Measurements from ENCODE around the gene CDK5. TPM values are rescaled to one million over a fixed set of nuclear protein-coding genes. Genes with fewer than 3 reads are reported as not detected.

CDK5 gene
- total and polyA plus RNA-seq, 9 of the 15 experiments (the other 6 are each of a cell fraction or from before 2014, with no cell fraction given) = 3.2 to 38.0 (median 27.5) TPM

DNA sequence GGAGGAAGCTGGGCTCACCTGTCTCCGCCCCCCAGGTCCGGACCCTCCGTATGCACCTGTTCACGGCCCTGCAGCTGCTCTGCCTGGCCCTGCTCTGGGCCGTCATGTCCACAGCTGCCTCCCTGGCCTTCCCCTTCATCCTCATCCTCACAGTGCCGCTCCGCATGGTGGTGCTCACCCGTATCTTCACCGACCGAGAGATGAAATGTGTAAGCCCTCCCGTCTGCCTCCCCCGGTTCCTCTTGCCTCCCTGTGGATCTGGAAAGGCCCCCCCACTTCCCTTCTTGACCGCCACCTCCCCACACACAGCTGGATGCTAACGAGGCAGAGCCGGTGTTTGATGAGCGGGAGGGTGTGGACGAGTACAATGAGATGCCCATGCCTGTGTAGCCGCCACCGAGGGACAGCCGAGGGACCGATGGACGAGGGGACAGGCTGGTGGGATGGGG is 18.3 kb upstream of the CDK5 start:
- H3K79me2 ChIP-seq (ENCODE audit: control insufficient read depth, insufficient read depth, low read length) = peaks cover 25% of the 10 kb centered on the region
- no peak for ATAC-seq
- BruUV-seq (replicated peaks) = TSS peak; percentile 54
- H3K9me3 ChIP-seq (replicated peaks; ENCODE audit: control insufficient read depth, insufficient read depth, low read depth, low read length) = no peaks in the 10 kb centered on the region
- intact Hi-C loops (cut with micrococcal nuclease) = no loop called here
- no peak overlapping the region for H3K4me2 ChIP-seq (ENCODE audit: insufficient read depth, low read length)
- in situ Hi-C loops (cut with MboI) = no loop called here
- H3K36me3 ChIP-seq (ENCODE audit: control insufficient read depth, insufficient read depth, low read length) = peaks cover 86% of the 10 kb centered on the region
- H3K9ac ChIP-seq (ENCODE audit: insufficient read depth in 1 of 2, low read depth in 2 of 2, low read length in 2 of 2) = peak overlapping the region in 1 of 2 experiments; percentile 74; a peak in 2 of 4 replicates
- no peak overlapping the region for H2AFZ ChIP-seq (ENCODE audit: low read depth, low read length)
- ChIA-PET CTCF (ENCODE audit: low intra/inter-chr PET ratio) (no interaction called here), POLR2A (interaction anchor here (0.7 to 1.8 kb wide), 9 partner anchors 9 to 75 kb away, joined by 3 to 8 read pairs (median 5); partner anchors contain the start of genes ABCB8 and AGAP3)
- peaks cover 23 to 73% of the 10 kb centered on the region in 2 experiments for H3K4me1 ChIP-seq (replicated peaks in 1 of 2; ENCODE audit: control insufficient read depth in 2 of 2, insufficient read depth in 2 of 2, low read length in 2 of 2)
- no peaks in the 10 kb centered on the region for H3K27me3 ChIP-seq (ENCODE audit: control insufficient read depth in 2 of 2, insufficient read depth in 2 of 2, low read length in 2 of 2)
- H3K9me1 ChIP-seq (ENCODE audit: control insufficient read depth, insufficient read depth, low read length) = no peaks in the 10 kb centered on the region
- peak in 1 of 4 experiments; percentile 42 for DNase-seq (ENCODE audit: extremely low read depth in 1 of 4, low spot score in 3 of 4)
- H3K4me3 ChIP-seq = no peak overlapping the region
- no peak overlapping the region for H3K27ac ChIP-seq (ENCODE audit: extremely low read depth, low read depth, low read length)
- FAIRE-seq = no peak
- H4K20me1 ChIP-seq (replicated peaks; ENCODE audit: control insufficient read depth, insufficient read depth, low read length) = peaks cover 5% of the 10 kb centered on the region
- WGBS (ENCODE audit: insufficient coverage, low coverage, missing lambda C conversion rate) = 76% methylated on average over 20 of the region's 22 CpGs
- TF ChIP-seq BRD4 (IDR thresholded peaks at IDR 0.05) = no peak
- peak; percentile 27 for TF ChIP-seq KDM5B (IDR thresholded peaks at IDR 0.05; ENCODE audit: insufficient replicate concordance, low read depth, low read length)
- TF ChIP-seq HMGN3 (IDR thresholded peaks at IDR 0.05; ENCODE audit: borderline replicate concordance, extremely low read depth, insufficient read length, low read depth, low read length) = peak; percentile 35
- peak; percentile 88 for TF ChIP-seq POLR2AphosphoS2 (IDR thresholded peaks at IDR 0.05; ENCODE audit: low read length)
- TF ChIP-seq, protein P1, sequence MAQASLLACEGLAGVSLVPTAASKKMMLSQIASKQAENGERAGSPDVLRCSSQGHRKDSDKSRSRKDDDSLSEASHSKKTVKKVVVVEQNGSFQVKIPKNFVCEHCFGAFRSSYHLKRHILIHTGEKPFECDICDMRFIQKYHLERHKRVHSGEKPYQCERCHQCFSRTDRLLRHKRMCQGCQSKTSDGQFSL (CRISPR knock-in tag; IDR thresholded peaks at IDR 0.05) = peak; percentile 83
- TF ChIP-seq, protein P1 (tag; IDR thresholded peaks at IDR 0.05) = no peak
- peak; percentile 9 for TF ChIP-seq SNRNP70 (optimal IDR thresholded peaks at IDR 0.05; ENCODE audit: low read depth, low read length)
- TF ChIP-seq RBFOX2 (IDR thresholded peaks at IDR 0.05; ENCODE audit: low read depth, low read length) = peak; percentile 24; the same call in 1 of the 2 replicates
- TF ChIP-seq PRMT5 (CRISPR knock-in tag; IDR thresholded peaks at IDR 0.05) = no peak
- no peak for TF ChIP-seq SIX5 (IDR thresholded peaks at IDR 0.05; ENCODE audit: borderline replicate concordance in 1 of 2, insufficient read depth in 1 of 2, low read depth in 1 of 2, low read length in 2 of 2)
- TF ChIP-seq, protein P2, sequence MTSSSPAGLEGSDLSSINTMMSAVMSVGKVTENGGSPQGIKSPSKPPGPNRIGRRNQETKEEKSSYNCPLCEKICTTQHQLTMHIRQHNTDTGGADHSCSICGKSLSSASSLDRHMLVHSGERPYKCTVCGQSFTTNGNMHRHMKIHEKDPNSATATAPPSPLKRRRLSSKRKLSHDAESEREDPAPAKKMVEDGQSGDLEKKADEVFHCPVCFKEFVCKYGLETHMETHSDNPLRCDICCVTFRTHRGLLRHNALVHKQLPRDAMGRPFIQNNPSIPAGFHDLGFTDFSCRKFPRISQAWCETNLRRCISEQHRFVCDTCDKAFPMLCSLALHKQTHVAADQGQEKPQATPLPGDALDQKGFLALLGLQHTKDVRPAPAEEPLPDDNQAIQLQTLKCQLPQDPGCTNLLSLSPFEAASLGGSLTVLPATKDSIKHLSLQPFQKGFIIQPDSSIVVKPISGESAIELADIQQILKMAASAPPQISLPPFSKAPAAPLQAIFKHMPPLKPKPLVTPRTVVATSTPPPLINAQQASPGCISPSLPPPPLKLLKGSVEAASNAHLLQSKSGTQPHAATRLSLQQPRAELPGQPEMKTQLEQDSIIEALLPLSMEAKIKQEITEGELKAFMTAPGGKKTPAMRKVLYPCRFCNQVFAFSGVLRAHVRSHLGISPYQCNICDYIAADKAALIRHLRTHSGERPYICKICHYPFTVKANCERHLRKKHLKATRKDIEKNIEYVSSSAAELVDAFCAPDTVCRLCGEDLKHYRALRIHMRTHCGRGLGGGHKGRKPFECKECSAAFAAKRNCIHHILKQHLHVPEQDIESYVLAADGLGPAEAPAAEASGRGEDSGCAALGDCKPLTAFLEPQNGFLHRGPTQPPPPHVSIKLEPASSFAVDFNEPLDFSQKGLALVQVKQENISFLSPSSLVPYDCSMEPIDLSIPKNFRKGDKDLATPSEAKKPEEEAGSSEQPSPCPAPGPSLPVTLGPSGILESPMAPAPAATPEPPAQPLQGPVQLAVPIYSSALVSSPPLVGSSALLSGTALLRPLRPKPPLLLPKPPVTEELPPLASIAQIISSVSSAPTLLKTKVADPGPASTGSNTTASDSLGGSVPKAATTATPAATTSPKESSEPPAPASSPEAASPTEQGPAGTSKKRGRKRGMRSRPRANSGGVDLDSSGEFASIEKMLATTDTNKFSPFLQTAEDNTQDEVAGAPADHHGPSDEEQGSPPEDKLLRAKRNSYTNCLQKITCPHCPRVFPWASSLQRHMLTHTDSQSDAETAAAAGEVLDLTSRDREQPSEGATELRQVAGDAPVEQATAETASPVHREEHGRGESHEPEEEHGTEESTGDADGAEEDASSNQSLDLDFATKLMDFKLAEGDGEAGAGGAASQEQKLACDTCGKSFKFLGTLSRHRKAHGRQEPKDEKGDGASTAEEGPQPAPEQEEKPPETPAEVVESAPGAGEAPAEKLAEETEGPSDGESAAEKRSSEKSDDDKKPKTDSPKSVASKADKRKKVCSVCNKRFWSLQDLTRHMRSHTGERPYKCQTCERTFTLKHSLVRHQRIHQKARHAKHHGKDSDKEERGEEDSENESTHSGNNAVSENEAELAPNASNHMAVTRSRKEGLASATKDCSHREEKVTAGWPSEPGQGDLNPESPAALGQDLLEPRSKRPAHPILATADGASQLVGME (CRISPR knock-in tag; IDR thresholded peaks at IDR 0.05) = no peak
- TF ChIP-seq E2F1 (CRISPR knock-in tag; IDR thresholded peaks at IDR 0.05) = no peak
- TF ChIP-seq ZEB2 (IDR thresholded peaks at IDR 0.05) = no peak
- TF ChIP-seq POLR2B (IDR thresholded peaks at IDR 0.05; ENCODE audit: low read depth, partially characterized antibody) = peak; percentile 69
- TF ChIP-seq SUPT5H (IDR thresholded peaks at IDR 0.05) = peak; percentile 69
- TF ChIP-seq ZNF77 (CRISPR knock-in tag; IDR thresholded peaks at IDR 0.05) = 0 out of 2 replicates have a peak, but pooled peaks have one; percentile 30

Data from K562 (cell line).